ENCODE data around the gene DDIT4L.
"Not testable (repeated sequence)": the region's sequence is repeated elsewhere in the genome, so short reads cannot be mapped to it uniquely, and the experiment has no call there.

DDIT4L gene, protein sequence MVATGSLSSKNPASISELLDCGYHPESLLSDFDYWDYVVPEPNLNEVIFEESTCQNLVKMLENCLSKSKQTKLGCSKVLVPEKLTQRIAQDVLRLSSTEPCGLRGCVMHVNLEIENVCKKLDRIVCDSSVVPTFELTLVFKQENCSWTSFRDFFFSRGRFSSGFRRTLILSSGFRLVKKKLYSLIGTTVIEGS

DNA sequence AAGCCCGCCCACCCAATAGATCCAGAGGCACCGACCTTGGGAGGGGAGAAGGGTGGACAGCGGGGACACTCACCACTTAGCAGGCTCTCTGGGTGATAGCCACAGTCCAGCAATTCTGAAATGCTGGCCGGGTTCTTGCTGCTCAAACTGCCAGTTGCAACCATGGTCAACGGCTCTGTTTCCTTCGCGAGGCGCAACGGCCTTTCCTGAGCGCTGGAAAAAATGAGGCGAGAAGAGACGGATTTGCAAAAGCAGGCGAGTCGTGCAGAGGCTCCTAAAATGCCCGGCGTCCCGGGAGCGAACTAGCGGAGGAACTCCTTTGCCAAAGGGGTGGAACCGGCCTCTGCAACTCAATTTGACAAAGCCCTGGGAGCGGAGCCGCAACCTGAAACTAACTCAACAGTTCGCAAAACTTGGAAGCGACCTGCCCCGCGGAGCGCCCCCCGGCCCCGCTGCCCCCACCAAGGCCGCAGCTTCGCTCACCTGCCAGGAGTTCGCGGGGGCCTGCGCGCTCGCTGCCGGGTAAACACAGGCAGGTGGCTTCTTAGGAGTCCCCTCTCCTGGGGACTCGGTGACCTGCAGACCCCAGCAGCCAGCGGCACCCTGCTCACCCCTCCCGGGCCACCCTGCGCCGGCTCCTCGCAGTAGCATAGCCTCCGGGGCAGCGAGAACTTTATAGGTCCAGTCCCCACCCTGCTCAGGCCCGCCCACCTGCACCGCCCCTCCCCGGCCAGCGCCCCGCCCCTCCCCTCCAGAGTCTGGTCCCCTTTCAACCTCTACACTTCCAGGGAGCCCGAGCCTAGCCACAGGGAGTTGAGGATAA, at the start of gene DDIT4L:
DDIT4L (minus strand) TSS at position 649 of the 823 bp plus-strand sequence; CDS start at position 164, 485 bp downstream.
- no peak for DNase-seq

DNA sequence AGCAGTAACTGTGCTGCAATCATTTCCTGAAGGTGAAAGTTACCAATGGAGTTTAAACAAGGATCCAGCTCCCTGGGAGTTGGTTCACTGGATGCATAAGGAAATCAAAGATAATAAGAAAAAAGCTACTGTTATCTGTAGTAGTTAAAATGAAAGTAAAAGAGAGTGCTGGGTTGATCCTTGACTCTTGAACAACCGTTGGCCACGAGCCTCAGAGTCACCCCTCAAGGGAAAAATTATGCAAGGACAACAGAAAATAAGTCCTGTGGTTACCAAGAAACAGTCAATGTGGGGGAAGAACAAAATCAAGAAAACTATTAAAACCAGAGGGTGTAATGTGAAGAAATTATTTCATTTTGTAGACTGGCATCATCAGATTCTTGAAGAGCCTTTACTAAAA, 49.7 kb upstream of the DDIT4L start:
- DNase-seq: no peak

DNA sequence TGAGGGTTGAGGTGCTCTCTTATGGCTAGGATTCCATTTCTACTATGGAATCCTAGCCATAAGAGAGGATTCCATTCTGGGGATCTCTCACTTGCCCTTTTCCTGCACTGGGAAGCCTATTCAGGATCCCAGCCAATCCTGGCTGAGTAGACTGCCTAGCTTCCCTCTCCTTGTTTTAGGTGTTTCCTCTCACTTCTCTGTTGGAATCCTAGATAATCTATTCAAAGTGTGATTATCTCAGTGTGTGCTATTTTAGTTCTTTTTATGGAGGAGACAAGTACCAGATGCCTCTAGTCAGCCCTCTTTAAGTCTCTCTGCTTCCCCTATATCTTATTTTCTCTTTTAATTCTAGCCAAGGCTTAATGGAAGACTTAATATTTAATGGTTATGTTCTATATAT, 34.5 kb upstream of the DDIT4L start:
- DNase-seq: no peak

DNA sequence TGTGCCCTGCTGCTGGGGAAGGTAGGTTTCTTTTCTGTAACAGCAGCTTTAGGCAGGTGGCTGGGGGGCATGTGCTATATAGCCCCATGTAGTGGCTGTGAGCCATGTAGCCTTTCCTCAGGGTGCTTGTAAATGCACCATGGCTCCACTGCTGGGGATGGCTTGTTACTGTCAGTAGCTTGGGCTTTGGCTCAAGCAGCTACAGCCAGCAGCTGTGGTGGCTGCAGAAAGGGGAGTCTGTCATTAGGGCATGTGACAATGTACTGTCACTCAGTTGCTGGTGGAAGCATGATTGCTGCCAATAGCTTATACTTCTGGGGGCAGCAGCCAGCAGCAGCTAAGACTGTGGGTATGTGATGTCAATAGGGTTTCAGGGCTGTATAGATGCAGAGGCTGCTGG, 33.9 kb upstream of the DDIT4L start:
- no peak for DNase-seq

DNA sequence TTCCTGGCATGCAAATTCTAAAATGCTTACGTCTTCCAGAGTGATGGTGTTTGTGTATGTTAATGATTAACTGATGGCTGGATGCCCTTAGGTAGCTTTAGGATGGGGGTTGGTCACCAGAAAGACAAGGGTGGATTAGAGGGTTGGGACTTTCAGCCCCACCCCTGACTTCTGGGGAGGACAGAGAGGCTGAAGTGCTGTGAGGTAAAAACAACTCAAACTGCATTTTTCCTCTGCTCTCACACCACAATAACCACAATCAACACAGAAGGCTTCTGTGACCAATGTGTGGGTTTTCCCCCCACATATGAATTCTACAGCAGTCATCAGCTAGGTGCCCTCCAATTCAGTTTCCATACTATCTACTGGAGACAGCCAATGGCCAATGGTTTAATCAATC, 18.7 kb upstream of the DDIT4L start:
- DNase-seq: no peak

DNA sequence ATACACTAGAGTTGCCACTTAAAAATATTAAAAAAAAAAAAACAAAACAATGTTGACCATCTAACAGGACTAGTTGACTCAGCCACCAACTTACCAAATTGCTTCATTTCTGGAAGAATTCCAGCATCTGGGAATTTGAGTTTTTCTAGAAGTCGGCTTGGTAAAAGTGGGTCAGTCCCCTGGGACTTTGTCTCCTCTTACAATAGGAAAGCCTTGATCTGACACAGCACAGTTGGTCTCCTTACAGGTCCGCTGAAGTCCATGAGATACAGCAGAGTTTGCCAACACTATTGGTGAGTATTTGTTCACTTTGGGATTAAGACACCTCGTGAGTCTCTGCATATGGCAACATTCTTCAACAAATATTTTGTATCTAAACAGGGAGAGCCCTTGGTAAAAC, 18.2 kb upstream of the DDIT4L start:
- DNase-seq: no peak

DNA sequence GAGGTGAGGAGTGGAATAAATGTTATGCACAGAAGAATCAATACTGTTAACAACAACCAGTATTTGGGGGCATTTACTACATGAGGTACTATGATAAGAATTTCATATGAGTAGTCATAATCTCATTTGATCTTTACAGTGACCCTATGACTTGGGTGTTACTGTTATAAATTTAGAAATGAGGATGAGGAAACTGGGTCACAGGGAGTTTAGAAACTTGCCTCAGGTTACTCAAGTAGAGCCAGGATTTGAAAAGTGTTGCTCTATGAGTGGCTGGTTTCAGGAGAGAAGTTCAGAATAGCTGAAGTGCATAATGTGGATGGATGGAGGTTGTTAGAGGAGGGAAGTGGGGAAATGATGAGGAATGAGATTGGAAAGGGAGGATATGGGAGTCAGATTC, 16.6 kb upstream of the DDIT4L start:
- no peak for DNase-seq

DNA sequence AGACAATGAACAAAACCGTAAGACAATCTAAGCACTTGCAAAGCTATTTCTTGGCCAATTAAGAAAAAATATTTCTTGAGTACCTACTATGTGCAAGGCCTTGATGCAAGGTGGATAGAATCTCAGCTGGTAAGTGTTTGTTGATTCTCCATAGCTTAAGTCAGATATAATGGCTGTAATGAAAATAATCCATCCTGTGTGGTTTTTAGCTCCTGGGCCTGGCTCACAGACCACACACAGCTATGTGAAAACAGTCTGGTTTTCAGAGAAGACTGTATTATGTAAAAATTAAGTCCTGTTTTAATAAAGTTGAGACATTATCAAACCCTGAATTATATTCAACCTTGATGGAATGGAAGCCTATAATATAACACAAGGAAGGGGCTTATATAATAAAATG, 7.8 kb upstream of the DDIT4L start:
- no peak for DNase-seq

DNA sequence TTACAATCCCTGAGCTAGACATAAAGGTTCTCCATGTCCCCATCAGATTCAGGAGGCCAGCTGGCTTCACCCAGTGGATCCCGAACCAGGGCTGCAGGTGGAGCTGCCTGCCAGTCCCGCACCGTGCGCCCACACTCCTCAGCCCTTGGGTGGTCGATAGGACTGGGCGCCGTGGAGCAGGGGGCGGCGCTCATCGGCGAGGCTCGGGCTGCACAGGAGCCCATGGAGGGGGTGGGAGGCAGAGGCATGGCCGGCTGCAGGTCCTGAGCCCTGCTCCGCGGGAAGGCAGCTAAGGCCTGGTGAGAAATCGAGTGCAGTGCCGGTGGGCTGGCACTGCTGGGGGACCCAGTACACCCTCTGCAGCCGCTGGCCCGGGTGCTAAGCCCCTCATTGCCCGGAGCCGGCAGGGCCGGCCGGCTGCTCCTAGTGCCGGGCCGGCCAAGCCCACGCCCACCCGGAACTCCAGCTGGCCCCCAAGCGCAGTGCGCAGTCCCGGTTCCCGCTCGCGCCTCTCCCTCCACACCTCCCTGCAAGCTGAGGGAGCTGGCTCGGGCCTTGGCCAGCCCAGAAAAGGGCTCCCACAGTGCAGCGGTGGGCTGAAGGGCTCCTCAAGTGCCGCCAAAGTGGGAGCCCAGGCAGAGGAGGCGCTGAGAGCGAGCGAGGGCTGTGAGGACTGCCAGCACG, 6.3 kb upstream of the DDIT4L start:
- DNase-seq: not testable (repeated sequence)

DNA sequence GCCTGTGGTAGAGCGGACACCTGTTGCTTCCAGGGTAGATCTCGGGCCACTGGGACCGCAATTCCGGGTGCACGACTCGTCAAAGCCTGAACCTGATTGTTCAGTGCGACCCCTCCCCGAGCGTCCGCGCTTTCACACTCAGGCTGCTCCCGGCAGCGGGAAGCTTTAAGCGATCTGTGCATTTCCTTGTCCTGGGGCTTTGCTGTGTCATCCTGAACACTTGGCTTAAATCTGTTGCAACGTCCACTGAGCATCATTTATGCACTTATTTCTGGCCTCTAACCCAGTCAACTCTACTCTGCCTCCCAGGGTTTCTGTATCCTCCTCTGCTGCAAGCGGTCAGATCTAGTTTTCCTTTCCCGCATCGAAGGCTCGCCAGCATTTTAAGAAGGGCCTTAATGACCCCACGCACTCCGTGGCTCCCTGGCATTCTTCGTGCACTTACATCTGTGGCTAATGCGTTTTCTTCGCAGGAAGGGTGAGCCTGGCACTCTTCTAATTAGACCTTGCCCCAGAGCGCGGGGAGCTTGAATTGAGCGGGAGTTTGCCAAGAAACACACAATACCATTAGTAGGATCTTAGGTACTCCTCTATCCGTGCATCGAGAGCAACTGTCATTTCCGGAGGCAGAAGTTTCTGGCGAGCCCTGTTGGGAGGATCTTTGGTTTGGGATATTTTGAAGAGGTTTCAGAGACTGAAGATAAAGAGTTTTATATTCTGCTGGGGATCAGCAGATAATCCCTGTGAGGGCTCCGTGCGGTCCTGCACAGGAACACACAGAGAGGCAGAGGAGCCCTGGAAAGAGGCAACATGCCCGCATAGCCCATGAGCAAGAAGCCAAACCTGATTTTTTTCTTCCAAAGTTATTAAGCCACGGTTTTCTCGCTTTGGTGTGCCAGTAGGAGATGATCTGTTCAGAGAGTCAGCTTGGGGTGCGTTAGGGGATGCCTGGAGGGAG, 654 bp upstream of the DDIT4L start:
- DNase-seq: no peak

DNA sequence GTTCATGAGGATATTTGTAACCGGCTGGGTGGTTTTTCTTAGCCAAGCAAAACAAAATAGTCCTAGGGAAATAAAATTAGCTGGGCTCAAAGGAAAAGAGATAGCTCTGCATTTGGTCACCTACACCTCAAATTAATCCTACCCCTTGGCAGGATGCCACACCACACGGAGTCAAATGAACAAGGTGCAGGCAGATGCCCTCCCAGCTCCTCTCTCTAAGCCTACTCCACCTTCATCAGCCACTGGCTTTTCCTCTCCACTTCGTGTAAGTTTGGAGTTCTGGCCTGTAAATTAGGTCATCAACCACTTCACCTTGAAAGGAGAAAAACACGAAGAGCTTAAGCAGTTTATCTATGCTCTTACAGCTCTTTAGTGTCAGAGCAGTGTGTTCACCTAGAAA, 1.4 kb downstream of the DDIT4L start:
- no peak for DNase-seq

DNA sequence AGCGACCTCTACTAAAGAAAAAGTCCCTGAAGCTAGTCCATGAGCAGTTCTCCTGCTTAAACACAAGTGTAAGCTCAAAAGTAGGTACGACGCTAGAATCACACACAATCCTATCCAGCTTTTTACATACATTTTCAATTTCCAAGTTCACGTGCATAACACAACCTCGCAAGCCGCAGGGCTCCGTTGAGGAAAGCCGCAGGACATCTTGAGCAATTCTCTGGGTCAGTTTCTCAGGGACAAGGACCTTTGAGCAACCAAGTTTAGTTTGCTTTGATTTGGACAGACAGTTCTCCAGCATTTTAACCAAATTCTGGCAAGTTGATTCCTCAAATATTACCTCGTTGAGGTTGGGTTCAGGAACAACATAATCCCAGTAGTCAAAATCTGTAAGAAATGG, 2.5 kb downstream of the DDIT4L start:
- DNase-seq: no peak

DNA sequence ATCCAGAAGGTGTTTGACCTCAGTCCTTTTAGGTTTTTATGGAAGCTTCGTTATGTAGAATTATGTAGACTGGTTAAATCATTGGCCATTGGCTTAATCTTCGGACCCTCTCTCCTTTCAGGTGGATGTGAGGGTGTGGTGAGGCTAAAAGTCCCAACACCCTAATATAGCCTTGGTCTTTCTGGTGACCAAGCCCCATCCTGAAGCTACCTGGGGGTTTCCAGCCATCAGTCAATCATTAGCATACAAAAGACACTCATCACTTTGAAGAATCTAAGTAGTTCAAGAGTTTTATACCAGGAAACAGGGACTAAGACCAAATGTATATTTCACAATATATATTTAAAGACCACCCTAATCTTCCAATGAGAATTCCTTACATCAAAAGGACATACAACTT, 5.5 kb downstream of the DDIT4L start:
- no peak for DNase-seq

DNA sequence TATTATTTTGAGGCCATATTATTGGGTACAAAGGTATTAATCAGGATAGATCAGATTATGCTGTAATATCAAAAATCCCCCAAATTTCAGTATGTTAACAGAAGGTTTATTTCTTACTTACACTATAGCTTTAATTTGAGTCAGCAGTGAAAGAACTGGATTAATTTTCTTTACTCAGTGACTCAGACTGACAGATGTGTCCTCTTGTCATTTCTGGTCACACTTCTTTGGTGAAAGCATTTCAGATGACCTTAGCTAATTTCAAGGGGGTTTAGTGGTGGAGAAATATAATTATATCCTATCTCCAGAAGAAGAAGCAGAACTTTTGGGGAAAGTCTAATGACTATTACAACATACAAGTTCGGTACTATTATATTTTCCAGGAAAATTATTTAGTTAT, 12.4 kb downstream of the DDIT4L start:
- no peak for DNase-seq

DNA sequence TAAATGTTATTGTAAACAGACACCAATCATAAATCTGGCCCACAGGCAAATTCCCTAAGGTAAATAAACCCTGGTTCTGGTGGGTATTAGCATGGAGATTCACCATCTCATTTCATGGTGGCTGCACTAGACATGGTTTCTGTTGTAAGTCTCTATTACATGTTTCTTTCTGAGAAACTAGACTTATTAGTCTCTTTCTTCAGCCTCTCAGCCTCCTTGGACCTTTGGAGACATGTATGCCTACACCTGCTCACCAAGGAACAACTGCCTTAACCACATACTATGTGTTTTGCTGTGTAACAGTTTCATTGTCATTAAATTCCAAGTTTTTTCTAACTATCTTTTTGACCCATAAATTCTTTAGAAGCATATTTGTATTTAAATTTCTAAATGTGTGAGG, 13.1 kb downstream of the DDIT4L start:
- no peak for DNase-seq

DNA sequence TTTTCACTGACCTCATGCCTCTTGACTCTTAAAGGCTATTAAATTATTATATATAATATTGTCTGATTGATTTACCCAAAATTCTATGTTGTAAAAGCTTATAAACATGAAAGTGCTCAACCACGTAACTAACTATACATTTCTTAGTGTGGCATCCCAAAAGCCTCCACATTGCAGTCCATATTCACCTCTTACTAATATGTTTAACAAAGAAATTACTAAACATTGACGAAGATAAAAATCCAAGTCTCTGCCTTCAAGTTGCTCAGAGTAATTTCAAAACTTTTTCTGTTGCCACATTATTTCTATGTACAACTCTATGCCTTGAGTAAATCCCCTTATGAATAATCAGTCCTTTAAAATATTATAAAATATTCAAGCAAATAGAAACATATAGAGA, 14.4 kb downstream of the DDIT4L start:
- DNase-seq: no peak

DNA sequence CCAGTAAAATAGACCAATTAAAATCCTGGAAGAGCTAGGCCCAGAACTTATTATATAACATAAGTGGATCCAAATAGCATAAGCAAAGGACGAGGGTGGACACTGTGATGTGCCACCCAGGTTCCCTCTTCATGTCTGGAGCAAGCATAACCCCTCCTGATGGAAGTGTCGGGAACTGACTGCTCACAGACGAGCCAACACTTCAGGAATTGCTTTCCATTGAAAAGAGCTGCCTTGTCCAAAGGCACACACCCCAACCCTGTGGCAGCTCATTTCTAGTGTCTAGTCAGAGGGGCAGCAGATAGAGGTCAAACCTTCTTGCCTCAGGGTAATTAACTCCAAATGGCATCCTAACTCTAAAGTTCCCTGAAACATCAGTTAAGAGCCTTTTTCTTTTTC, 15.3 kb downstream of the DDIT4L start:
- DNase-seq: no peak

DNA sequence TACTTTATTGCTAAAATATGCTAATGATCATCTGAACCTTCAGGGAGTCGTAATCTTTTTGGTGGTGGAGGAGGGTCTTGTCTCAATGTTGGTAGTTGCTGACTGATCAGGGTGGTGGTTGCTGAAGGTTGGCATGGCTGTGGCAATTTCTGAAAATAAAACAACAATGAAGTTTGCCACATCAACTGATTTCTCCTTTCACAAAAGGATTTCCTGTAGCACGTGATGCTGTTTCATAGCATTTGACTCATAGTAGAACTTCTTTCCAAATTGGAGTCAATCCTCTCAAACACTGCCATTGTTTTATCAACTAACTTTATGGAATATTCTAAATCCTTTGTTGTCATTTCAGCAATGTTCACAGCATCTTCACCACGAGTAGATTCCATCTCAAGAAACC, 19.3 kb downstream of the DDIT4L start:
- DNase-seq: no peak

DNA sequence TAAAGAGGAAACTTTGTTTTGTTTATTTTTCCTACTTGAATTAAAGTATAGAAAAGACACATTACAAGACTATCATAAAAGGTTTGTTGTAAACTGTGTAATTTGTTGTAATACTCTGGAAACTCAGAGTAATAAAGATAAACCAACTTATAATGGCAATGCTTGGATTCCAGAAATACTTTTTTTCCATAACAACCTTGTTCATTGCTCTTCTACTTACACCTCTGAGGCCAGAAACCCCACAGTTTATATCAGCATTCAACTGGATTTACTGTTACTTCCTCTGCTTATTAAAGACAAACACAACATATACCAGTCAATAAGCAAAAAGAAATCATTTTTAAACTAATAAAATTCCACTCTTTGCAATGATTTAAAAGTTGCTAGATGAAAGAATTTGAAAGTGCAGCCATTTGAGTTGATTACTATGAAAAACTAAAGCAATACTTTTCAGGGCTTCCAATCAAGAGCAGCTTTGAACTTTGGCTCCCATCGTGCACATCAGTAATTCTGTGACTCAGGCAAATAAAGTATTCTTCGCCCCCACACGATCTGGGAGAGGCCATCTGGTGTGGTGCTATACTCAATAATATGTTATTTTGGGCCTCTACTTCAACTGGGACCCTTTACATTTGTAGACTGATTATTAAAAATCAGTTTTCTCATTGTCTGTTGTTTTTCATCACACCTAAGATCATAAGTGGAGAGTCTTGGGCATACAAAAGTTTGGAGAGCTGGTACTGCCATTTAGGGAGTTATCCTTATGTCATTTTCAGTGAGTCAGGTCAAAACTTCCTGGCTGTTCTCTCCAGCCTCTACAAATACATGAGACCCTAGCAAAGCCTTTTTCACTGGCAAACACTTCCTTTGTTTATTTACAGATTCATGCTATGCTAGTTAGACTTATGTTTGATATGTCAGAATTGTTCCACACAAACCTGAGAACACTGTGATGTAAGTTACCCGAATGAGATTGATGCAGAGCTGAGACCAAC, 20.5 kb downstream of the DDIT4L start:
- no peak for DNase-seq

DNA sequence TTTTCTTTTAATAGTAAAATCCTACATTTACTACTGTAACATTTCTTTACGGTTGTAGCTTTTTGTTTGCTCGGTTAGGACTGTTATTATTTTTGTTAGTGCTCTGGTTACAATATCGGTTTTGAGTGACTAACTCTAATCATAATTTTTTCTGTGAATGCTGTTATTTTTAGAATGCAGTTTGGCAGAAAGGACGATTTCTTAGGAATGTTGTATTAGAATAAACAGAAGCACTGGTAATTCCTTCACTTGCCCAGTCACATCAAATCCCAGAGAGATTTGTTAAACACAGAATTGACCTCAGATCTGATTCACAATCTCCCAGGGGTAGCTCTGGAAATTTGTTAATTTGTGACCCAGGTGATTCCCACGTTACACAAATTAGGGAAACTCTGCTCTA, 21.7 kb downstream of the DDIT4L start:
- no peak for DNase-seq

DNA sequence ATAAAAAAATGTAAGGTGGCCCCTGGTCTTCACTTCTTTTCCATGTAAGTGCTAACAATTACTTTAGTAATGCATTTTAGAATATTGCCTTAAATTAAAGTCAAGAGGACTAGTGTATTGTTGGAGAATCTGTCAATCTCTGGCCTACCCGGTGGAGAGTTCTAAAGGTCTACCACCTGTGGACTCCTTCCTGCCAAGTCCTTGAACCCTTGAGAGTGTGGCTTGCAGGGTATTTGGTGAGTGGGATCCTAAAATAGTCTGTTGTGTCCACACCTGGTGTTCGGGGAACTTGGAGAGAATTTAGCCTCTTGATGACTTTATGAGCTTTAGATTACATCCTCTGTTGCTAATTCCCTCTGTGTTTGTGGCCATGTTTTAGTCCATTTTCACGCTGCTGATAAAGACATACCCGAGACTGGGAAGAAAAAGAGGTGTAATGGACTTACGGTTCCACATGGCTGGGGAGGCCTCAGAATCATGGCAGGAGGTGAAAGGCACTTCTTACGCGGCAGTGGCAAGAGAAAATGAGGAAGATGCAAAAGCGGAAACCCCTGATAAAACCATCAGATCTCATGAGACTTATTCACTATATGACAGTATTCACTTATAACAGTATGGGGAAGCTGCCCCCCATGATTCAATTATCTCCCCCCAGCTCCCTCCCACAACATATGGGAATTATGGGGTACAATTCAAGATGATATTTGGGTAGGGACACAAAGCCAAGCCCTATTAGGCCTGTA, 23.8 kb downstream of the DDIT4L start:
- no peak for DNase-seq

Data from T1000 (cell line).